Measurements from ENCODE around the gene MRPL40.

GRCh38 chr22:19404676-19405075 lies 27.7 kb upstream of the MRPL40 start:
- no peak for TF ChIP-seq CTCF (conservative IDR thresholded peaks at IDR 0.05; ENCODE audit: low read depth in 2 of 2)
- TF ChIP-seq EZH2 (IDR thresholded peaks at IDR 0.05; ENCODE audit: low read depth, unreplicated experiment): no peak
- no peak for TF ChIP-seq EZH2phosphoT487 (IDR thresholded peaks at IDR 0.05; ENCODE audit: unreplicated experiment)
- no peak for TF ChIP-seq POLR2AphosphoS5 (IDR thresholded peaks at IDR 0.05; ENCODE audit: low read depth)
- no peak for TF ChIP-seq REST (IDR thresholded peaks at IDR 0.05; ENCODE audit: unreplicated experiment)
- TF ChIP-seq CREB1 (CRISPR knock-in tag; IDR thresholded peaks at IDR 0.05; ENCODE audit: low read depth): no peak
- TF ChIP-seq JUNB (IDR thresholded peaks at IDR 0.05; ENCODE audit: unreplicated experiment): no peak
- TF ChIP-seq, protein P1, sequence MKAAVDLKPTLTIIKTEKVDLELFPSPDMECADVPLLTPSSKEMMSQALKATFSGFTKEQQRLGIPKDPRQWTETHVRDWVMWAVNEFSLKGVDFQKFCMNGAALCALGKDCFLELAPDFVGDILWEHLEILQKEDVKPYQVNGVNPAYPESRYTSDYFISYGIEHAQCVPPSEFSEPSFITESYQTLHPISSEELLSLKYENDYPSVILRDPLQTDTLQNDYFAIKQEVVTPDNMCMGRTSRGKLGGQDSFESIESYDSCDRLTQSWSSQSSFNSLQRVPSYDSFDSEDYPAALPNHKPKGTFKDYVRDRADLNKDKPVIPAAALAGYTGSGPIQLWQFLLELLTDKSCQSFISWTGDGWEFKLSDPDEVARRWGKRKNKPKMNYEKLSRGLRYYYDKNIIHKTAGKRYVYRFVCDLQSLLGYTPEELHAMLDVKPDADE (IDR thresholded peaks at IDR 0.05): no peak
- no peak for TF ChIP-seq ZNF331 (CRISPR knock-in tag; IDR thresholded peaks at IDR 0.05; ENCODE audit: low read depth)
- TF ChIP-seq NANOG (IDR thresholded peaks at IDR 0.05; ENCODE audit: borderline replicate concordance): no peak

Data from GM23338 (cell line).